Epithelial cell of esophagus (primary cell): ENCODE results near the gene OR2M7.

Experiments used
- DNase-seq: peaks from one replicate; pipeline ENCODE4 v3.0.0; 2010; ENCODE audit warnings: low read depth
- H3K4me3 ChIP-seq: 2 replicates; pipeline ENCODE4 v1.5.1; 2011; ENCODE audit warnings: mild to moderate bottlenecking, low read length, control low read depth
- CTCF ChIP-seq: IDR thresholded peaks from 2 replicates; pipeline ENCODE4 v1.5.1; 2011; ENCODE audit warnings: low read depth, mild to moderate bottlenecking, low read length, control low read depth, inconsistent platforms; ENCODE audit not compliant: insufficient read depth; ENCODE audit errors: missing control alignments

OR2M7 gene

GRCh38 chr1:248277876-248278275, 46.5 kb downstream of the OR2M7 start, which contains the start of gene OR2T33:
TSS of gene OR2T33 (minus strand) at chr1:248277976. CDS start at chr1:248273814, 4,162 bp downstream.
- TF ChIP-seq CTCF, result no peak

More at GRCh38 chr1:248277876-248278275, 46.5 kb downstream of the OR2M7 start, which contains the start of gene OR2T33:
- DNase-seq, result no peak
- no peak within 1 kb of the TSS for H3K4me3 ChIP-seq
